Trophoblast cell (in vitro differentiated cells and primary cell): Measurements from ENCODE around the gene SMOC2.

ENCODE experiments used
- DNase-seq, 2 donors: peaks; one replicate each; pipeline ENCODE4 v3.0.0-alpha.2; 2016
- H2AFZ ChIP-seq: 2 replicates; pipeline ENCODE4 v1.6.1; 2013; ENCODE audit warnings: low read length, moderate library complexity, mild to moderate bottlenecking; ENCODE audit not compliant: insufficient read depth, poor library complexity
- H2AK5ac ChIP-seq: 2 replicates; pipeline ENCODE4 v1.6.1; 2013; ENCODE audit warnings: mild to moderate bottlenecking, low read length
- H2BK120ac ChIP-seq: 2 replicates; pipeline ENCODE4 v1.6.1; 2013; ENCODE audit warnings: low read length, mild to moderate bottlenecking, moderate library complexity; ENCODE audit not compliant: insufficient read depth, poor library complexity
- H2BK12ac ChIP-seq: 2 replicates; pipeline ENCODE4 v1.6.1; 2013; ENCODE audit warnings: mild to moderate bottlenecking, low read length, moderate library complexity
- H2BK5ac ChIP-seq: 2 replicates; pipeline ENCODE4 v1.6.1; 2013; ENCODE audit warnings: low read length, low read depth, moderate library complexity, mild to moderate bottlenecking; ENCODE audit not compliant: poor library complexity
- H3K14ac ChIP-seq: 2 replicates; pipeline ENCODE4 v1.6.1; 2013; ENCODE audit warnings: mild to moderate bottlenecking, low read length
- H3K18ac ChIP-seq: 2 replicates; pipeline ENCODE4 v1.6.1; 2013; ENCODE audit warnings: mild to moderate bottlenecking, low read length
- H3K23ac ChIP-seq: 2 replicates; pipeline ENCODE4 v1.6.1; 2013; ENCODE audit warnings: low read length
- H3K27ac ChIP-seq: 2 replicates; pipeline ENCODE4 v1.5.1; 2013; ENCODE audit warnings: low read depth, mild to moderate bottlenecking, inconsistent platforms, low read length, moderate library complexity
- H3K27me3 ChIP-seq: 2 replicates; pipeline ENCODE4 v1.6.1; 2013; ENCODE audit warnings: inconsistent platforms, mild to moderate bottlenecking, low read length, moderate library complexity; ENCODE audit not compliant: insufficient read depth
- H3K36me3 ChIP-seq, 2 experiments: 1 replicate in 1 of 2; 2 replicates in 1 of 2; pipeline ENCODE4 v1.6.1; 2013; ENCODE audit warnings: low read length in 2 of 2, mild to moderate bottlenecking in 2 of 2, moderate library complexity in 1 of 2; ENCODE audit not compliant: insufficient read depth in 2 of 2, control insufficient read depth in 1 of 2
- H3K4ac ChIP-seq: 2 replicates; pipeline ENCODE4 v1.6.1; 2013; ENCODE audit warnings: low read depth, mild to moderate bottlenecking, low read length, moderate library complexity
- H3K4me1 ChIP-seq, 2 experiments: 1 replicate in 1 of 2; 2 replicates in 1 of 2; pipeline ENCODE4 v1.6.1; 2013; ENCODE audit warnings: low read length in 2 of 2, mild to moderate bottlenecking in 2 of 2, moderate library complexity in 1 of 2; ENCODE audit not compliant: insufficient read depth in 2 of 2, control insufficient read depth in 1 of 2
- H3K4me2 ChIP-seq: 2 replicates; pipeline ENCODE4 v1.6.1; 2013; ENCODE audit warnings: inconsistent platforms, mild to moderate bottlenecking, low read length, moderate library complexity
- H3K4me3 ChIP-seq: 2 replicates; pipeline ENCODE4 v1.5.1; 2013; ENCODE audit warnings: mild to moderate bottlenecking, low read depth, low read length, inconsistent platforms
- H3K79me1 ChIP-seq: one replicate; pipeline ENCODE4 v1.6.1; 2013; ENCODE audit warnings: low read length
- H3K79me2 ChIP-seq: 2 replicates; pipeline ENCODE4 v1.6.1; 2013; ENCODE audit warnings: low read length, mild to moderate bottlenecking; ENCODE audit not compliant: control insufficient read depth, insufficient read depth, poor library complexity
- H3K9ac ChIP-seq: 2 replicates; pipeline ENCODE4 v1.6.1; 2013; ENCODE audit warnings: mild to moderate bottlenecking, low read length
- H3K9me3 ChIP-seq: 2 replicates; pipeline ENCODE4 v1.6.1; 2013; ENCODE audit warnings: low read depth, mild to moderate bottlenecking, control low read depth, inconsistent platforms, low read length; ENCODE audit not compliant: insufficient read depth
- H4K12ac ChIP-seq: 2 replicates; pipeline ENCODE4 v1.6.1; 2013; ENCODE audit warnings: low read depth, mild to moderate bottlenecking, low read length, moderate library complexity
- H4K8ac ChIP-seq: 2 replicates; pipeline ENCODE4 v1.6.1; 2013; ENCODE audit warnings: low read depth, mild to moderate bottlenecking, low read length, moderate library complexity
- H4K91ac ChIP-seq: one replicate; pipeline ENCODE4 v1.6.1; 2013; ENCODE audit warnings: low read depth, mild to moderate bottlenecking, low read length, moderate library complexity
- WGBS: extraction: QIAGEN DNeasy Blood & Tissue Kit; methylation state at CpG from one replicate; pipeline ENCODE4 v1.1.7; 2013; ENCODE audit warnings: missing lambda C conversion rate; ENCODE audit not compliant: insufficient read length, insufficient coverage; ENCODE audit errors: extremely low coverage; 5-methylcytosine and 5-hydroxymethylcytosine counted together

SMOC2 gene

GRCh38 chr6:168585441-168585840 lies 144.5 kb downstream of the SMOC2 start:
- Histone ChIP-seq H4K8ac (no peak overlapping the region), H3K23ac (no peak overlapping the region), H4K91ac (no peak overlapping the region), H3K4ac (no peak overlapping the region), H3K4me2 (no peak overlapping the region), H3K79me1 (no peaks in the 10 kb centered on the region), H2AFZ (no peak overlapping the region), H2AK5ac (no peak overlapping the region), H3K27me3 (no peaks in the 10 kb centered on the region), H3K27ac (no peak overlapping the region), H3K18ac (no peak overlapping the region), H2BK12ac (no peak overlapping the region), H3K79me2 (no peaks in the 10 kb centered on the region), H3K14ac (no peak overlapping the region), H2BK5ac (no peak overlapping the region), H3K36me3 (no peaks in the 10 kb centered on the region), H3K9ac (no peak overlapping the region), H3K9me3 (no peaks in the 10 kb centered on the region), H3K4me3 (no peak overlapping the region), H4K12ac (no peak overlapping the region), H2BK120ac (no peak overlapping the region), H3K4me1 (no peaks in the 10 kb centered on the region)
- no CpG with 5 or more reads among the region's 3 CpGs for WGBS
- DNase-seq: no peak

GRCh38 chr6:168589275-168589674 lies 148.3 kb downstream of the SMOC2 start:
- Histone ChIP-seq H4K12ac (no peak overlapping the region), H3K36me3 (no peaks in the 10 kb centered on the region), H2AK5ac (no peak overlapping the region), H3K9ac (no peak overlapping the region), H3K4me3 (no peak overlapping the region), H3K27ac (no peak overlapping the region), H3K14ac (no peak overlapping the region), H3K18ac (no peak overlapping the region), H3K27me3 (no peaks in the 10 kb centered on the region), H2BK12ac (no peak overlapping the region), H3K4me2 (no peak overlapping the region), H3K23ac (no peak overlapping the region), H2BK5ac (no peak overlapping the region), H3K9me3 (peaks cover 2% of the 10 kb centered on the region), H3K4me1 (no peaks in the 10 kb centered on the region), H3K79me2 (no peaks in the 10 kb centered on the region), H2BK120ac (no peak overlapping the region), H3K79me1 (no peaks in the 10 kb centered on the region), H2AFZ (no peak overlapping the region), H4K8ac (no peak overlapping the region), H4K91ac (no peak overlapping the region), H3K4ac (no peak overlapping the region)
- no CpG with 5 or more reads among the region's 2 CpGs for WGBS
- no peak for DNase-seq

GRCh38 chr6:168590406-168590805 lies 149.4 kb downstream of the SMOC2 start:
- Histone ChIP-seq H3K4me3 (no peak overlapping the region), H3K36me3 (no peaks in the 10 kb centered on the region), H3K27ac (no peak overlapping the region), H3K14ac (no peak overlapping the region), H3K9ac (no peak overlapping the region), H3K18ac (no peak overlapping the region), H2BK12ac (no peak overlapping the region), H3K4ac (no peak overlapping the region), H3K79me1 (no peaks in the 10 kb centered on the region), H3K9me3 (peaks cover 2% of the 10 kb centered on the region), H4K12ac (no peak overlapping the region), H2AFZ (no peak overlapping the region), H4K8ac (no peak overlapping the region), H3K79me2 (no peaks in the 10 kb centered on the region), H3K27me3 (no peaks in the 10 kb centered on the region), H2BK120ac (no peak overlapping the region), H2BK5ac (no peak overlapping the region), H3K4me2 (no peak overlapping the region), H3K4me1 (no peaks in the 10 kb centered on the region), H2AK5ac (no peak overlapping the region), H3K23ac (no peak overlapping the region), H4K91ac (no peak overlapping the region)
- DNase-seq: no peak
- no CpG with 5 or more reads among the region's 10 CpGs for WGBS

GRCh38 chr6:168596344-168596743 lies 155.4 kb downstream of the SMOC2 start:
- Histone ChIP-seq H2AFZ (no peak overlapping the region), H3K79me1 (no peaks in the 10 kb centered on the region), H3K4ac (no peak overlapping the region), H3K27me3 (no peaks in the 10 kb centered on the region), H3K23ac (no peak overlapping the region), H3K27ac (no peak overlapping the region), H4K91ac (no peak overlapping the region), H3K4me2 (no peak overlapping the region), H2BK12ac (no peak overlapping the region), H3K4me1 (no peaks in the 10 kb centered on the region), H2BK5ac (no peak overlapping the region), H4K12ac (no peak overlapping the region), H2BK120ac (no peak overlapping the region), H3K14ac (no peak overlapping the region), H3K79me2 (no peaks in the 10 kb centered on the region), H2AK5ac (no peak overlapping the region), H3K18ac (no peak overlapping the region), H3K4me3 (no peak overlapping the region), H3K9me3 (peaks cover 8% of the 10 kb centered on the region), H3K36me3 (no peaks in the 10 kb centered on the region), H3K9ac (peak overlapping the region; percentile 33), H4K8ac (no peak overlapping the region)
- no CpG with 5 or more reads among the region's 11 CpGs for WGBS
- DNase-seq: no peak
